Mesothelial cell of epicardium (in vitro differentiated cells): ENCODE measurements around the gene MDK. TPM values are rescaled to one million over a fixed set of nuclear protein-coding genes. Genes with fewer than 3 reads are reported as not detected.

Experiments
- DNase-seq, 2 experiments: peaks; one replicate each; pipeline ENCODE4 v3.0.0; 2021; ENCODE audit warnings: low spot score in 2 of 2; ENCODE audit not compliant: unreplicated experiment in 2 of 2
- H3K27ac Mint-ChIP-seq: 2 replicates; pipeline ENCODE4 v1.8.0; 2021; ENCODE audit warnings: mixed read lengths
- H3K27me3 Mint-ChIP-seq: 2 replicates; pipeline ENCODE4 v1.8.0; 2021; ENCODE audit warnings: low read depth, mixed read lengths
- H3K36me3 Mint-ChIP-seq: 2 replicates; pipeline ENCODE4 v1.8.0; 2021; ENCODE audit warnings: mixed read lengths
- H3K4me1 Mint-ChIP-seq: 2 replicates; pipeline ENCODE4 v1.8.0; 2021; ENCODE audit warnings: mixed read lengths
- H3K4me3 Mint-ChIP-seq: 2 replicates; pipeline ENCODE4 v1.8.0; 2021; ENCODE audit warnings: mild to moderate bottlenecking, moderate library complexity, mixed read lengths
- H3K9me3 Mint-ChIP-seq: 2 replicates; pipeline ENCODE4 v1.8.0; 2021; ENCODE audit warnings: mixed read lengths
- total RNA-seq: library from RNA; stranded (reverse); gene quantifications from 3 replicates; pipeline ENCODE4 v1.2.1, GENCODE V29; 2021
- TF ChIP-seq, protein P1 (sequence below): fragments of 200-600 bp; sonication (generic); IDR thresholded peaks from one replicate; pipeline ENCODE4 v1.5.0; 2021; ENCODE audit warnings: antibody characterized with exemption; ENCODE audit not compliant: unreplicated experiment

Gene MDK
- total RNA-seq, 1 donor from 2014 or later: 1,586 TPM

DNA sequence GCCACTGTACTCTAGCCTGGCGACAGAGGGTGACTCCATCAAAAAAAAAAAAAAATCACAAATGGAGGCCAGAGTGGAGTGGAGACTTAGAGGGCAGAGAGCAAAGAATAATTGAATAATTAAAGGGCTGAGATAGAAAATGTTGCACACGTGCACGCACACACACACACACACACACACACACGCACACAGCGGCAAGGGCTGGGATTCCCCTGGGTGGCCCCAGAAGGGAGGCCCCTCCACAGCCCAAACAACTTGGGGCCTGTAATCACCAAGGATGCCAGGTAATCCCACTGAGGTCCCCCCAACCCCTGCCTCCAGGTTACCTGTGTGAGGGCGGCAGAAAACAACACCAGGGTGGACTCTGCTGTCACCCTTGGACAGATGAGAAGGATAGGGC lies 46.2 kb upstream of the MDK start:
- TF ChIP-seq, protein P1, sequence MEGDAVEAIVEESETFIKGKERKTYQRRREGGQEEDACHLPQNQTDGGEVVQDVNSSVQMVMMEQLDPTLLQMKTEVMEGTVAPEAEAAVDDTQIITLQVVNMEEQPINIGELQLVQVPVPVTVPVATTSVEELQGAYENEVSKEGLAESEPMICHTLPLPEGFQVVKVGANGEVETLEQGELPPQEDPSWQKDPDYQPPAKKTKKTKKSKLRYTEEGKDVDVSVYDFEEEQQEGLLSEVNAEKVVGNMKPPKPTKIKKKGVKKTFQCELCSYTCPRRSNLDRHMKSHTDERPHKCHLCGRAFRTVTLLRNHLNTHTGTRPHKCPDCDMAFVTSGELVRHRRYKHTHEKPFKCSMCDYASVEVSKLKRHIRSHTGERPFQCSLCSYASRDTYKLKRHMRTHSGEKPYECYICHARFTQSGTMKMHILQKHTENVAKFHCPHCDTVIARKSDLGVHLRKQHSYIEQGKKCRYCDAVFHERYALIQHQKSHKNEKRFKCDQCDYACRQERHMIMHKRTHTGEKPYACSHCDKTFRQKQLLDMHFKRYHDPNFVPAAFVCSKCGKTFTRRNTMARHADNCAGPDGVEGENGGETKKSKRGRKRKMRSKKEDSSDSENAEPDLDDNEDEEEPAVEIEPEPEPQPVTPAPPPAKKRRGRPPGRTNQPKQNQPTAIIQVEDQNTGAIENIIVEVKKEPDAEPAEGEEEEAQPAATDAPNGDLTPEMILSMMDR: no peak
- H3K36me3 Mint-ChIP-seq: no peaks in the 10 kb centered on the region
- H3K9me3 Mint-ChIP-seq: no peaks in the 10 kb centered on the region
- H3K4me3 Mint-ChIP-seq: no peak overlapping the region
- peaks cover 33% of the 10 kb centered on the region for H3K4me1 Mint-ChIP-seq
- no peak for DNase-seq
- peaks cover 51% of the 10 kb centered on the region for H3K27me3 Mint-ChIP-seq
- no peak overlapping the region for H3K27ac Mint-ChIP-seq

DNA sequence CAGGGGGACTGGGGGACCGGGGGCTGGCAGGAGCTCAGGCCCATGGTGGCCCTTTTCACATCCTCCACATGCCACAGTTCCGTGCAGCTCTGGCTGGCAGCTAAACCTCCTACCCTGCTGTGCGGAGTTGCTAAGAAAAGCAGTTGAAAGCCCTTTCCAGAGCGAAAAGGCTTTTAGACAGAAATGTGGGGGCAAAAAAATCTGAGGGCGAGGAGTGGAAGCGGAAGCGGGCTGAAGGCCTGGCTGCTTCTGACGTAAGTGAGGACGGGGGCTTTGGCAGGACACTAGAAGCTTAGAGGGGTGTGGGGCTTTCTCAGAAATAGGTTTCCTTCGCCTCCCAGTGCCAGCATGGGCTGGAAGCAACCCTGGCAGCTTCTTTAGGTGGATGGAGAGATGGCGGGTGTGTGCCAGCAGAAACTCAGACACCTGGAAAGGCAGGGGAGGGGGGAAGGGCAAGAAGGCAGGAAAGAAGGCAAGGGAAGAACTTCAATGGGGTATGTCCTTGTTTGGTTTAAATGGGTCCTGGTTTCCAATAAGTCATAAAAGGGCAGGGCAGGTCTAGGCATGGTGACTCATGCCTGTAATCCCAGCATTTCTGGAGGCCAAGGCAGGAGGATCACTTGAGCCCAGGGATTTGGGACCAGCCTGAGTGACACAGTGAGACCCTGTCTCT lies 45.4 kb upstream of the MDK start:
- TF ChIP-seq, protein P1: no peak
- Mint-ChIP-seq H3K27me3 (peaks cover 43% of the 10 kb centered on the region), H3K36me3 (no peaks in the 10 kb centered on the region), H3K27ac (no peak overlapping the region), H3K4me1 (peaks cover 25% of the 10 kb centered on the region), H3K9me3 (no peaks in the 10 kb centered on the region), H3K4me3 (no peak overlapping the region)
- DNase-seq: no peak

- peaks cover 37% of the 10 kb centered on the region for H3K27me3 Mint-ChIP-seq
- H3K36me3 Mint-ChIP-seq: no peaks in the 10 kb centered on the region
- TF ChIP-seq, protein P1: no peak
- H3K9me3 Mint-ChIP-seq: no peaks in the 10 kb centered on the region
- H3K4me1 Mint-ChIP-seq: peaks cover 25% of the 10 kb centered on the region
- DNase-seq: no peak
- no peak overlapping the region for H3K4me3 Mint-ChIP-seq
- no peak overlapping the region for H3K27ac Mint-ChIP-seq
These were observed 44.8 kb upstream of the MDK start for GRCh38 chr11:46336563-46337180.

GRCh38 chr11:46337626-46338345 lies 43.7 kb upstream of the MDK start:
- TF ChIP-seq, protein P1: no peak

GRCh38 chr11:46338636-46338987 lies 42.9 kb upstream of the MDK start:
- H3K27me3 Mint-ChIP-seq: peaks cover 24% of the 10 kb centered on the region
- no peak for DNase-seq

More at GRCh38 chr11:46337626-46338345, 43.7 kb upstream of the MDK start:
- H3K4me1 Mint-ChIP-seq: peaks cover 30% of the 10 kb centered on the region
- H3K9me3 Mint-ChIP-seq: no peaks in the 10 kb centered on the region
- no peaks in the 10 kb centered on the region for H3K36me3 Mint-ChIP-seq
- DNase-seq: no peak
- no peak overlapping the region for H3K4me3 Mint-ChIP-seq
- peaks cover 28% of the 10 kb centered on the region for H3K27me3 Mint-ChIP-seq
- no peak overlapping the region for H3K27ac Mint-ChIP-seq

More at GRCh38 chr11:46338636-46338987, 42.9 kb upstream of the MDK start:
- Mint-ChIP-seq H3K9me3 (no peaks in the 10 kb centered on the region), H3K4me3 (peak overlapping the region; percentile 39), H3K27ac (peak overlapping the region; percentile 62), H3K4me1 (peaks cover 34% of the 10 kb centered on the region), H3K36me3 (no peaks in the 10 kb centered on the region)
- TF ChIP-seq, protein P1: no peak
